NOMO-1 treated with dmso at 0.1 percent for 144 hours (cell line): ENCODE measurements around the gene PTPRQ.

ENCODE experiments used
- DNase-seq: peaks from one replicate; lab custom pipeline; 2025; ENCODE audit not compliant: unreplicated experiment; lab: John Stamatoyannopoulos, UW

Gene PTPRQ

DNA sequence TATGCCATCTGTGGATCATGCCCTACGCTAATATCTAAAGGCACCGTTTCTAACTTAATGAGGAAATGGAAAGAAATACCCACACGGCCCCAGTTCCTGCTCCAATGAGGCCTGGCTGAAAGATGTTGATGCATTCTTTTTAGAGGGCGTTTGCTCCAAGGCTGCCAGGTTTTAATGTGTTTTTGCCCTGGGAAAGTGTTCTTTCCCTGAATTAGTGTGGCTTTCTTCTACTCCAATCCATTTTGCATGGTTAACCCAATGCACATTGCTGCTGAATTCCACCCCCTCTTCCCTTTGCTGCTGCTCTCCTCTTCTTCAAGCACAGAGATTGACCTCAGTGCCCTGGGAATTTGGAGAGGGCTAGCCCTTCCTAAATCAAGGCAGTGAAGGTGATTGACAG, 273.8 kb downstream of the PTPRQ start:
- no peak for DNase-seq

DNA sequence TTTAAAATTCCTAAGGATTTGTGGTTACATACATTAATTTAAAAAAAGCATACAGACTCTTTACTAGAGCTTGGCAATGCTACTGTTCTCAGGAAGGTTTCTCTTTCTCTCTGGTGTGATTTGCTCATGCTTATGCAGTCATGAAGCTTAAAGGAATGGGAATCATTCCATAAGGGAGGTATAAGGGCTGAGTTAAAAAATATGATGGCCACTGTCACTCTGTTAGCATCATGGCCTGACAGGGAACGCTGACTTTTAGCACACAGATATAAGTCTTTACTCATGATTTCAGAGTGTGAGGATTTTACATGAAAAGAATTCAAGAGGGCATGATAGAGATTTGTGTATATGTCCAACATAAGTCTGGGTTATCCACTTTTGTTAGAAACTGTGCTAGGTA, 276.5 kb downstream of the PTPRQ start:
- DNase-seq, result no peak

DNA sequence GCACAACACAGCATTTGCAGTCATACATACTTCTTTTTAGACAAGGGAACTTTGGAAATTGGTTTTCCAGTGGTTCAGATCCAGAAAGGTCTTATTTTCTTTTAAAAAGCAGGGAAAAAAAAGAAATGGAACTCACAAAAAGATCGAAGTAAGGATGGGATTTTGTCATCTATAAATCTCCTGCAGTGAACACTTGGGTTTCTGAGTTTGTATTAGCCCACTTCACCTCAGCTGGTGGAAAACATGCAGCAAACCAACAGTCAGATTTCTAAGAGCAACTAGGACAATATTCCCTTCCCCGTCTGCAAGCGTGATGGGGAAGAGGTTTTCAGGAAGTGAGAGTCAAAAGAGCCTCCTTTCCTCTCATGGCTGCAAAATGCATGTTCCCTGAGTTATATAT, 277.3 kb downstream of the PTPRQ start:
- DNase-seq, result no peak
